ENCODE measurements around the gene SUN2.

The SUN2 gene

DNA sequence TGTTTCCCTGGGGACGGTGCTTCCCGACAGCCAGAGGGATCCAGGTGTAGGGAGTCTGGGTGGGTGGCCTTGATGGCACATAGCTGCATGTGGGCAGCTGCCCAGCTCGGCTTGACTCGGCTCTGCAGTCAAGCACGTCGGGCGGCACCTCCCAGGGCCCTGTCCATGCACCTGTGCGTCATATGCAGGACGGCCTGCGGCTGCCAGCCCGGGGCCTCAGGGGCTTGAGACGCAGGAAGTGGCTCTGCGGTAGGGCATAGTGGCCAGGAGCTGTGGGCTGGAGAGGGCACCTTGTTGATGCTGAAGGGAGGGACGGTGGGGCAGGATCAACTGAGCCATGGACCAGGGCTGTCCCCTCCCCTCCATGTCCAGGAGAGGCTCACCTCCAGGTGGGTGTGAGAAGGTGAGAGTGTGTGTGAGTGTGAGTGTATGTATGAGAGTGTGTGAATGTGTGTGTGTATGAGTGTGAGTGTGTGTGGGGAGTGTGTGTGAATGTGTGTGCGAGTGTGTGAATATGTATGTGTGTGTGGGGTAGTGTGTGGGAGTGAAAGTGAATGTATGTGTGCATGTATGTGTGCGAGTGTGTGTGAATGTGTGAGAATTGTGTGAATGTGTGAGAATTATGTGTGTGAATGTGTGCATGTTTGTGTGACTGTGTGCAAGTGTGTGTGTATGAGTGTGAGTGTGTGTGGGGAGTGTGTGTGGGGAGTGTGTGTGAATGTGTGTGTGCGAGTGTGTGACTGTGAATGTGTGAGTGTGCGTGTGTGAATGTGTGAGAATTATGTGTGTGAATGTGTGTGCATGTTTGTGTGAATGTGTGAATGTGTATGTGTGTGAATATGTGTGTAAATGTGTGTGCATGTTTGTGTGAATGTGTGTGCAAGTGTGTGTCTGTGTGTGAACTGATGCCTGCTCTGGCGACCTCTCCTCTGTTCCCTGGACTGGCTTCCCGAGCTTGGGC, 5.7 kb upstream of the SUN2 start:
- H3K4me1 ChIP-seq (ENCODE audit: insufficient read depth, low read length) = no peaks in the 10 kb centered on the region
- H3K27me3 ChIP-seq (ENCODE audit: insufficient read depth, low read length) = 0 out of 2 replicates have a peak, but pooled peaks cover 7% of the 10 kb centered on the region
- H3K36me3 ChIP-seq (ENCODE audit: insufficient read depth, low read length) = no peaks in the 10 kb centered on the region
- WGBS = 87% methylated on average over 20 of the region's 20 CpGs
- H3K27ac ChIP-seq (ENCODE audit: low read depth, low read length) = no peak overlapping the region
- H3K9ac ChIP-seq (ENCODE audit: low read depth, low read length) = no peak overlapping the region
- no peak overlapping the region for H3K4me3 ChIP-seq (ENCODE audit: low read length)
- H3K9me3 ChIP-seq (ENCODE audit: insufficient read depth, low read depth, low read length) = no peaks in the 10 kb centered on the region

DNA sequence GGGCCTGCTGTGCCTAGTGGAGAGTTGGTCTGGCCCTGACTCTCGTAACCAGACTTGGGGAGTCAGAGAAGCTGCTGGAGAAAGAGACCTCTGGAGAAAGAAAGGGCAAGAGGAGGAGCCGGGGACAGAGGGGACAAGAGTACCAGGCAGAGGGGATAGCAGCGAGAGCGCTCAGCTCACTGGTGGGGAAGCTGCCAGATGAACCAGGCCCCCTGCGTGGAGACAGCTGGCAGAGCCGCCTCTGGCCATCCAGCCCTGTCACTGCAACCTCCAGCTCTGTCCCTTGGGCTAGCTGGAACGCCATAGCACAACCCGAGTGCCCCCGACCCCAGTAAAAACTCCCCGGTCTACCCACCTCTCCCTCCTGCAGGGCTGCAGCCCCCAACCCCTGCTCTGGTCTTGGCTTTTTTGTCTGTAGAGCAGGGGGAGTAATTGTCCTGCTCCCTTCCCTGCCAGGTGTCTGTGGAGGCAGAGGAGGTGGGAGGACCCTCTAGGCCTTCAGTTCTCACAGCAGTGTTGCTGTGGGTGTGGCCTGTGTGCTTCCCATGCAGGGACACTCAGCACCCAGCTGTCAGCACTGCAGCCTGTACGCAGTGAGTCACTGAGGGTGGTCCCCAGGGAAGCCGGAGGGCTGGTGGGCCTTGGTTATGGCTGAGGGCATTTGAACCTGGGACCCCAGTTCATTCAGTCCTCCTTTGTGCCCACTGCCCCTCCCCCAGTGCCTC, 4.8 kb upstream of the SUN2 start:
- Histone ChIP-seq H3K9me3 (ENCODE audit: insufficient read depth, low read depth, low read length) (no peaks in the 10 kb centered on the region), H3K36me3 (ENCODE audit: insufficient read depth, low read length) (no peaks in the 10 kb centered on the region), H3K9ac (ENCODE audit: low read depth, low read length) (no peak overlapping the region), H3K27me3 (ENCODE audit: insufficient read depth, low read length) (0 out of 2 replicates have a peak, but pooled peaks cover 7% of the 10 kb centered on the region), H3K4me1 (ENCODE audit: insufficient read depth, low read length) (no peaks in the 10 kb centered on the region), H3K27ac (ENCODE audit: low read depth, low read length) (no peak overlapping the region), H3K4me3 (ENCODE audit: low read length) (no peak overlapping the region)
- WGBS = 67% methylated on average over 12 of the region's 12 CpGs

DNA sequence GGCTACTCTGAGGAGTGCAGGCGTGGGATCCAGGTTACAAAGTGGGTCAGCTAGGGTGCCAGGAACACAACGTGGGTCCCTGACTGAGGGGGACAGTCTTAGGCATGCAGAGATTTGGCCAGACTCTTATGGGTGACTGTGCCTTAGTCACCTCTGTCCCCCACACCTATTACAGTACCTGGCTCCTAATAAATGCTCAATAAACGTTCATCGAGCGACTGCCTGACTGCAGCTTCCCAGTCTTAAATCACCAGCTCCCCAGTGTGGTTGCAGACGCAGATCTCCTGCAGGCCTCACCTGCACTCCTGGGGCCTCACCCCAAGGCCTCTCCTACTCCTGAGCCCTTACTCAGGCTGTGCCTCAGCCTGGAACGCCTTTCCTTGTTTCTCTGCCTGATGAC, 3.2 kb upstream of the SUN2 start:
- no peak overlapping the region for H3K27ac ChIP-seq (ENCODE audit: low read depth, low read length)
- H3K4me3 ChIP-seq (ENCODE audit: low read length) = no peak overlapping the region
- WGBS = 89% methylated on average over 7 of the region's 7 CpGs
- H3K9me3 ChIP-seq (ENCODE audit: insufficient read depth, low read depth, low read length) = no peaks in the 10 kb centered on the region
- H3K36me3 ChIP-seq (ENCODE audit: insufficient read depth, low read length) = no peaks in the 10 kb centered on the region
- H3K9ac ChIP-seq (ENCODE audit: low read depth, low read length) = no peak overlapping the region
- peaks cover 4% of the 10 kb centered on the region for H3K4me1 ChIP-seq (ENCODE audit: insufficient read depth, low read length)
- 0 out of 2 replicates have a peak, but pooled peaks cover 7% of the 10 kb centered on the region for H3K27me3 ChIP-seq (ENCODE audit: insufficient read depth, low read length)

DNA sequence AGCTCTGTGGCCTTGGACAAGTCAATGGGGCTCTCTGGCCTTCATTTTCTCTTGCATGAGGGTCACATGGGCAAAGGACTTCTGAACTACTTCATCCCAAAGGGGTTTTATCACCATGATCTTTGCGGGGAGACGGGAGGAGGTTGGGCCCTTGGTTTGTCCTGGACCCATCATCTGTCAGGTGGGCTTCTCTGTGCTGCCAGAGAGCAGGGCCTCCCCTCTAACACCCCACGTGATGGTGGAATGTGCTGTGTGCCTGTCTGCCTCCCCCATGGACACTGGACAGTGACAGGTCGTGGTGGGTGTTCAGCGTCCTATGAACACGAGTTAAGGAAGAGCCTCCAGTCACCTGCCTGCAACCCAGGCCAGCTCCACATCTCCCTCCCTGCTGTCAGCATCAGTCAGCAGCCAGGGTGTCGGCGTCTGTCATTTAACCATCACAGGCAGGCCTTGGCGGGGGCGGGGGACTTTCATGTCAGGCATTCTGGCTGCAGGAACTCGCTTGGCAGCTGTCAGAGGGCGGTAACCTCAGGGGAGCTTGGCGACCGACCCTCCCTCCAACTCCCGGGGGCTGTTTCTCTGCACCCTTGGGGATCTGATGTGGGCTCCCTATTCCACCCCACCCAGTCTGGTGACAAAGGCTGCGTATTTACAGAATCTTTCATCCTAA, 2.6 kb upstream of the SUN2 start:
- Histone ChIP-seq H3K4me3 (ENCODE audit: low read length) (no peak overlapping the region), H3K9me3 (ENCODE audit: insufficient read depth, low read depth, low read length) (no peaks in the 10 kb centered on the region), H3K27ac (ENCODE audit: low read depth, low read length) (no peak overlapping the region), H3K27me3 (ENCODE audit: insufficient read depth, low read length) (0 out of 2 replicates have a peak, but pooled peaks cover 7% of the 10 kb centered on the region), H3K36me3 (ENCODE audit: insufficient read depth, low read length) (no peaks in the 10 kb centered on the region), H3K9ac (ENCODE audit: low read depth, low read length) (no peak overlapping the region), H3K4me1 (ENCODE audit: insufficient read depth, low read length) (peaks cover 7% of the 10 kb centered on the region)
- WGBS = 73% methylated on average over 16 of the region's 16 CpGs

DNA sequence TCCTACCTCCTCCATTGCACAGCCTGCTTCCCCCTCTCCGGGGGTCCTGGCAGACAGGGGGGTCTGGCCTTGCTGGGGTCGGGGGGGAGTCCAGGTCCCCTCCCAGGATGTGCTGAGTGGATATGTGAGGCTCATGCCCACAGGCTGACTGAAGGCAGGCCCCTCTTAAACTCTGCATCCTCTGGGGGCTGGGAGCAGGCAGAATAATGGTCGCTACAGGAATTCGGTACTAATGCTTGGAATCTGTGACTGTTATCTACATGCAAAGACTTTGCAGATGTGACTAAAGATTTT, 1.6 kb upstream of the SUN2 start:
- H3K9ac ChIP-seq (ENCODE audit: low read depth, low read length) = no peak overlapping the region
- H3K36me3 ChIP-seq (ENCODE audit: insufficient read depth, low read length) = no peaks in the 10 kb centered on the region
- no peak overlapping the region for H3K27ac ChIP-seq (ENCODE audit: low read depth, low read length)
- peaks cover 7% of the 10 kb centered on the region for H3K4me1 ChIP-seq (ENCODE audit: insufficient read depth, low read length)
- H3K4me3 ChIP-seq (ENCODE audit: low read length) = no peak overlapping the region
- WGBS = 82% methylated on average over 4 of the region's 4 CpGs
- H3K27me3 ChIP-seq (ENCODE audit: insufficient read depth, low read length) = 0 out of 2 replicates have a peak, but pooled peaks cover 7% of the 10 kb centered on the region
- no peaks in the 10 kb centered on the region for H3K9me3 ChIP-seq (ENCODE audit: insufficient read depth, low read depth, low read length)

DNA sequence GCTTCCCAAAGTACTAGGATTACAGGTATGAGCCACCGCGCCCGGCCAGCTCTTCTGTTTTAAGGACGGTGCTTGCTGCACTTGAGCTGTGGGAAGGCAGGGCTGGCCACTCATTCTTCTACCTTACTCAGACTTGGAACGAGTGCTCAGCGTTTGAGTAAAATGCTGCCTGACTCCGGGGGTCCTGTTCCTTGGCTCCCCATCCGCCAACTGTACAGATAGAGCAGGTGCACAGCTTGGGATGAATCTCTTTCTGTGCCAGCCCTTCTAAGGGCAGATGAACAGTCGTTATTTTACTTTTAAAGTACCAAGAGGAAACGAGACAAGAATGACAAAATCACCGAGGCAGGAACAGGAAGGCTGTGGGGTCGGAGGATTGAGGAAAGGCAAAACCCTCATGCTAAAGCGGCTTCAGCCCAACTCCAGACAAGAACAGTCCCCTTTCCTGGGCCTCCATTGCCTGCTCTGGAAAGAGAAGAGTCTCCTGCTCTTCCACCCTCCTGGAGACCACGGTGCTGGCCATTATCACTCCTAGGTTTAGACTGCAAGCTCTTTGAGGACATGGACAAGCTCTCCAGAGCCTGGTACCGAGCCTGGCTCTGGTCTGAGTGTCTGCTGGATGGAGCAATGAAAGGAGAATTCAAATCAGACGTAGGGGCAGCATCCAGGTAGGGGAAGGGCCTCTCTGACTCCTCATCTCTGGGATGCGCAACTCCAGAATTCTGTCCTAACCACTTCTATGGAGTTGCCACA, 1.1 kb upstream of the SUN2 start:
- Histone ChIP-seq H3K27ac (ENCODE audit: low read depth, low read length) (no peak overlapping the region), H3K9me3 (ENCODE audit: insufficient read depth, low read depth, low read length) (no peaks in the 10 kb centered on the region), H3K4me1 (ENCODE audit: insufficient read depth, low read length) (peaks cover 7% of the 10 kb centered on the region), H3K27me3 (ENCODE audit: insufficient read depth, low read length) (0 out of 2 replicates have a peak, but pooled peaks cover 7% of the 10 kb centered on the region), H3K4me3 (ENCODE audit: low read length) (peak overlapping the region; percentile 64), H3K36me3 (ENCODE audit: insufficient read depth, low read length) (no peaks in the 10 kb centered on the region), H3K9ac (ENCODE audit: low read depth, low read length) (no peak overlapping the region)
- WGBS = 80% methylated on average over 17 of the region's 17 CpGs

DNA sequence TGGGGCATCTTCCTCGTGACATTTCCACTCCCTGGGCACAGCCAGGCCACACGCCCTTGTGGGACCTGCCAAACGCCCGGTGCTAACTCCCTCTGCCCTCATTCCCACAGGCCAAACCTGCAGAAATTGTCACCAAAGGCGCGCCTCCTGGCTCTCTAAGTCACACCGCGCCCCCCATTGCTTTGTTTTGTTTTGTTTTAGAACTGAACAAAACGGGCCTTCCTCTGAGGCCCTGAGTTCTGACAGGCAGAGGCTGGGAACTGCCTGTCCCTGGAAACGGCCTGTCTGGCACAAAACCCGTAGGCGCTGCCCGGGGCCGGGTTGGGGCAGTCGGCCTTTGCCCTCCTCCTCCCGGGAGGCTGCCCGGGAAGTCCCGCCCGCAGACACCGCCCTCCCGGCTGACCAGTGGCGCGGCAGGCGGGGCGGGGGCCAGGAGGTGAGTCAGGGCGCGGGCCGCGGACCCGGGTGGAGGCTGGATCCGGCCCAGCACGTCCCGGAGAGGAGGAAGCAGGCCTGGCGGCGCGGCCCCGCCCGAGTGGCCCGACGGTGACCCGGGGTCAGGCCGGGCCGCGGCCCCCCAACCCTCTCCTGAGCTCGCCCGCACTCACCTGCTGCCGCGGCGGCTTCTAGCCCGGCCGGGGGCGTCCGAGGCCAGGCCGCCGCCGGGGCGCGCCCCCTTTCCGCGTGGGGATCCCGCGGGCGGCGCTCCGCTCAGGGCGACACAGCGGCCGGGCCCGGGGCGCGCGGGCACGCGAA, 465 bp downstream of the SUN2 start:
- Histone ChIP-seq H3K4me1 (ENCODE audit: insufficient read depth, low read length) (peaks cover 7% of the 10 kb centered on the region), H3K9ac (ENCODE audit: low read depth, low read length) (peak overlapping the region; percentile 30), H3K36me3 (ENCODE audit: insufficient read depth, low read length) (peaks cover 2% of the 10 kb centered on the region; the same call in 1 of the 2 replicates), H3K9me3 (ENCODE audit: insufficient read depth, low read depth, low read length) (no peaks in the 10 kb centered on the region), H3K27me3 (ENCODE audit: insufficient read depth, low read length) (0 out of 2 replicates have a peak, but pooled peaks cover 7% of the 10 kb centered on the region), H3K4me3 (ENCODE audit: low read length) (peak overlapping the region; percentile 64), H3K27ac (ENCODE audit: low read depth, low read length) (peak overlapping the region; percentile 50; the same call in 1 of the 2 replicates)
- WGBS = under 1% methylated on average over 74 of the region's 74 CpGs

DNA sequence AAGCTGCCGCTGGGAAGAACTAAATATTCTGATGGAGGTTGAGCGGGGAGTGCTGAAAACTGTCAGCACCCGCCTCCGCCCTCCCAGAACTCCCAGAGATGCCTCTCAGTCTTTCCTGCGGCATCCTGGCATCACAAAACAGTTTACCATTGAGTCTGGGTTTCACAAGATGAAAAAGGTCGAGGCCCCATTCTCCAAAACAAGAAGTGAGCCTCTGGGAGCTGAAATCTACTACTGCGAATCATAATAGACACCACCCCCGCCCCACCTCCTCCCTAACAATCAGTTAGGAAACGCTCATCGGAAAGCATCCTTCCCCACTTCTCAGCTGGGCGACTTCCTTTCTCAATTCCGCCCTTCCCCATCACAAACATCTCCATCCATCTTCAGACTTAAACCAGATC, 1.0 kb downstream of the SUN2 start:
- Histone ChIP-seq H3K27me3 (ENCODE audit: insufficient read depth, low read length) (0 out of 2 replicates have a peak, but pooled peaks cover 7% of the 10 kb centered on the region), H3K4me1 (ENCODE audit: insufficient read depth, low read length) (peaks cover 7% of the 10 kb centered on the region), H3K9ac (ENCODE audit: low read depth, low read length) (peak overlapping the region; percentile 25; the same call in 1 of the 2 replicates), H3K9me3 (ENCODE audit: insufficient read depth, low read depth, low read length) (no peaks in the 10 kb centered on the region), H3K36me3 (ENCODE audit: insufficient read depth, low read length) (peaks cover 2% of the 10 kb centered on the region; the same call in 1 of the 2 replicates), H3K4me3 (ENCODE audit: low read length) (peak overlapping the region; percentile 64), H3K27ac (ENCODE audit: low read depth, low read length) (peak overlapping the region; percentile 59; the same call in 1 of the 2 replicates)
- WGBS = 2% methylated on average over 12 of the region's 12 CpGs

DNA sequence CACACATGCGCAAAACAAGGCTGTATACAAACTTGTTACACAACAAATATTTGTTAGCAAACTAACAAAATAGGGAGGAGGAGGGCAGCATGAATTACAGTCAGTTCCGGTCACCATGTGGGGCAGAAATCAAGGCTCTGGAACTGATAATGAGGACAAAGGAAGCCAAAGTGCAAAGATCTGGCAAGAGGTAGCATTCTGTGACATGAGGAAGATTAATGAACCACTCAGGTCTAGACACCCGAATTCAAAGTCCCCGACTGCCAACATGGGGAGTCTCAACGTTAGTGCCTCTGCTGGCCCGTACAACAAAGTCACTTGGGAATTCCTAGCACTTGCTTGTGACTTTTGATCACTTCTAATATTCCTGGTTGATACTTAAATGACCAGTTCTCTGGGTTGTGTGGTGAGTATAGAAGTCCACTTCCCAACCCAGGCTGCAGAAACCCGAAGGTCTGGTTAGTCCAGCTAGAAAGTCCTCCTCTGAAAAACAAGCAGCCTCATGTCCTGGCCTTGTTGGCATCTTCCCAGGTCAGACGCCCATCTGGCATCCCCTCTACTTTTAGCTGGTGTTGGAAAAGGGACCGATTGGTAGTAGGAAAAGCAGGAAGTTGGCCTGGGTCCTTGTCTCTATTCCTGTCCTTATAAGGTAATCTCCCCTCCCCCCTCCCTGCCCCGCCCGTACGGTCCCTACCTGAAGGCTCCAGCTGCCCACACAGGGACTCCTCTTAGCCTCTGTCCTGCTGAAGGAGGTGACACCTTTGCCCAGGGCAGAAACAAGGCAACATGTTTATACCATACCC, 1.6 kb downstream of the SUN2 start:
- peak overlapping the region; percentile 64 for H3K4me3 ChIP-seq (ENCODE audit: low read length)
- 55% methylated on average over 11 of the region's 12 CpGs for WGBS
- peaks cover 7% of the 10 kb centered on the region for H3K4me1 ChIP-seq (ENCODE audit: insufficient read depth, low read length)
- H3K36me3 ChIP-seq (ENCODE audit: insufficient read depth, low read length) = peaks cover 2% of the 10 kb centered on the region; the same call in 1 of the 2 replicates
- H3K9me3 ChIP-seq (ENCODE audit: insufficient read depth, low read depth, low read length) = no peaks in the 10 kb centered on the region
- H3K9ac ChIP-seq (ENCODE audit: low read depth, low read length) = no peak overlapping the region
- 0 out of 2 replicates have a peak, but pooled peaks cover 7% of the 10 kb centered on the region for H3K27me3 ChIP-seq (ENCODE audit: insufficient read depth, low read length)
- peak overlapping the region; percentile 59; the same call in 1 of the 2 replicates for H3K27ac ChIP-seq (ENCODE audit: low read depth, low read length)

Measured in HUES64 (cell line).